ENCODE results near the gene KCTD16.

GRCh38 chr5:144307736-144308135 is 137.1 kb downstream of the KCTD16 start:
- no peak for TF ChIP-seq CTCF (IDR thresholded peaks at IDR 0.05; ENCODE audit: low read length)
- TF ChIP-seq EZH2 (optimal IDR thresholded peaks at IDR 0.05; ENCODE audit: low read depth, low read length), result no peak
- no peak for TF ChIP-seq EZH2phosphoT487 (IDR thresholded peaks at IDR 0.05; ENCODE audit: low read length)
